H1 (cell line): ENCODE measurements around the gene SSUH2. TPM values are rescaled to one million over a fixed set of nuclear protein-coding genes. Genes with fewer than 3 reads are reported as not detected.

Experiments
- CTCF ChIA-PET: fragments of 300-600 bp; sonication (Branson Sonifier 250); formaldehyde crosslinking; loops from one replicate; lab custom pipeline; 2021; ENCODE audit not compliant: partially characterized antibody; lab: Charles Lee
- POLR2A ChIA-PET: fragments of 300-600 bp; sonication (Branson Sonifier 250); formaldehyde crosslinking; loops from one replicate; lab custom pipeline; 2021; ENCODE audit warnings: inconsistent platforms; ENCODE audit not compliant: partially characterized antibody; lab: Charles Lee
- DNase-seq, 2 experiments: peaks; one replicate each; pipeline versions ENCODE4 v3.0.0 to v3.0.0-alpha.2; 2010 to 2022; ENCODE audit warnings: low spot score in 2 of 2, low read depth in 1 of 2, mixed read lengths in 1 of 2
- FAIRE-seq: peaks from 2 replicates; lab custom pipeline; 2011; peaks lifted over from hg19 to GRCh38; lab: Jason Lieb, UNC
- H2AFZ ChIP-seq: 2 replicates; pipeline ENCODE4 v1.8.1; 2012; ENCODE audit warnings: low read length, inconsistent platforms
- H2AK5ac ChIP-seq: 2 replicates; pipeline ENCODE4 v1.6.1; 2013; ENCODE audit warnings: low read depth, low read length
- H2BK120ac ChIP-seq: replicated peaks from 2 replicates; pipeline ENCODE3; 2013; ENCODE audit warnings: low read depth, low read length, inconsistent platforms
- H2BK12ac ChIP-seq: 2 replicates; pipeline ENCODE4 v1.6.1; 2013; ENCODE audit warnings: low read depth, low read length
- H2BK15ac ChIP-seq: 2 replicates; pipeline ENCODE4 v1.6.1; 2013; ENCODE audit warnings: low read length
- H2BK20ac ChIP-seq: 2 replicates; pipeline ENCODE4 v1.6.1; 2013; ENCODE audit warnings: low read length
- H2BK5ac ChIP-seq: 2 replicates; pipeline ENCODE4 v1.6.1; 2013; ENCODE audit warnings: low read depth, low read length
- H3K14ac ChIP-seq: 2 replicates; pipeline ENCODE4 v1.6.1; 2013; ENCODE audit warnings: inconsistent platforms; ENCODE audit not compliant: insufficient read length
- H3K18ac ChIP-seq: 2 replicates; pipeline ENCODE4 v1.6.1; 2013; ENCODE audit warnings: low read length; ENCODE audit errors: extremely low read depth
- H3K23ac ChIP-seq: 2 replicates; pipeline ENCODE4 v1.6.1; 2013; ENCODE audit warnings: inconsistent platforms; ENCODE audit not compliant: insufficient read length
- H3K23me2 ChIP-seq: 2 replicates; pipeline ENCODE4 v1.6.1; 2013; ENCODE audit warnings: low read depth, low read length
- H3K27ac ChIP-seq: 2 replicates; pipeline ENCODE4 v1.6.1; 2011; ENCODE audit warnings: low read depth, low read length, inconsistent platforms
- H3K27me3 ChIP-seq, 4 experiments: replicated peaks in 1 of 4; 1 replicate in 1 of 4; 2 replicates in 3 of 4; pipeline versions ENCODE4 v1.6.1 to v1.8.1; 2011 to 2013; ENCODE audit warnings: low read length in 3 of 4, mild to moderate bottlenecking in 3 of 4, inconsistent platforms in 2 of 4, mixed read lengths in 2 of 4, moderate library complexity in 1 of 4; ENCODE audit not compliant: control insufficient read depth in 3 of 4, insufficient read depth in 3 of 4; ENCODE audit errors: extremely low read depth in 1 of 4
- H3K36me3 ChIP-seq, 4 experiments: 2 replicates each; pipeline versions ENCODE4 v1.6.1 to v1.8.1; 2011 to 2013; ENCODE audit warnings: mild to moderate bottlenecking in 4 of 4, low read length in 3 of 4, moderate library complexity in 2 of 4, control low read depth in 1 of 4, inconsistent platforms in 1 of 4; ENCODE audit not compliant: insufficient read depth in 4 of 4, control insufficient read depth in 2 of 4
- H3K4ac ChIP-seq: replicated peaks from 2 replicates; pipeline ENCODE3; 2013; ENCODE audit warnings: low read length, low read depth, mixed read lengths, inconsistent platforms; ENCODE audit not compliant: insufficient read length
- H3K4me1 ChIP-seq, 4 experiments: replicated peaks in 1 of 4; 1 replicate in 1 of 4; 2 replicates in 3 of 4; pipeline versions ENCODE4 v1.6.1 to v1.8.1; 2011 to 2013; ENCODE audit warnings: low read length in 3 of 4, inconsistent platforms in 2 of 4, mixed read lengths in 1 of 4; ENCODE audit not compliant: insufficient read depth in 4 of 4, control insufficient read depth in 3 of 4
- H3K4me2 ChIP-seq, 2 experiments: 2 replicates each; pipeline versions ENCODE4 v1.6.1 to v1.8.1; 2011 to 2013; ENCODE audit warnings: low read depth in 2 of 2, low read length in 2 of 2, control low read depth in 1 of 2, inconsistent platforms in 1 of 2, mild to moderate bottlenecking in 1 of 2; ENCODE audit not compliant: insufficient read depth in 1 of 2
- H3K4me3 ChIP-seq, 4 experiments: fragments of 200-600, 300-600 bp in 1 of 4; sonication (generic), shearing (Covaris generic), sonication (Bioruptor Twin) in 1 of 4; 2 replicates each; pipeline versions ENCODE4 v1.5.1 to v1.8.1; 2011 to 2016; ENCODE audit warnings: low read length in 4 of 4, low read depth in 3 of 4, control low read depth in 2 of 4, inconsistent platforms in 2 of 4, mild to moderate bottlenecking in 2 of 4, mixed read lengths in 1 of 4, moderate library complexity in 1 of 4; ENCODE audit not compliant: insufficient read depth in 2 of 4; ENCODE audit errors: extremely low read depth in 1 of 4
- H3K56ac ChIP-seq: replicated peaks from 2 replicates; pipeline ENCODE3; 2013; ENCODE audit warnings: low read depth, mild to moderate bottlenecking, mixed read lengths, low read length, inconsistent platforms; ENCODE audit not compliant: insufficient read length
- H3K79me1 ChIP-seq: 2 replicates; pipeline ENCODE4 v1.6.1; 2013; ENCODE audit warnings: low read depth, low read length, control low read depth
- H3K79me2 ChIP-seq, 2 experiments: 2 replicates each; pipeline versions ENCODE4 v1.6.1 to v1.8.1; 2012 to 2013; ENCODE audit warnings: low read length in 2 of 2, mild to moderate bottlenecking in 2 of 2, inconsistent platforms in 1 of 2; ENCODE audit not compliant: insufficient read depth in 2 of 2, control insufficient read depth in 1 of 2
- H3K9ac ChIP-seq, 4 experiments: replicated peaks in 1 of 4; 1 replicate in 1 of 4; 2 replicates in 3 of 4; pipeline versions ENCODE4 v1.6.1 to v1.8.1; 2011 to 2013; ENCODE audit warnings: low read depth in 3 of 4, low read length in 3 of 4, control low read depth in 2 of 4, mild to moderate bottlenecking in 2 of 4, moderate library complexity in 2 of 4, inconsistent platforms in 1 of 4; ENCODE audit errors: extremely low read depth in 1 of 4
- H3K9me3 ChIP-seq, 2 experiments: 2 replicates each; pipeline versions ENCODE4 v1.6.1 to v1.8.1; 2012 to 2013; ENCODE audit warnings: mild to moderate bottlenecking in 2 of 2, moderate library complexity in 2 of 2, control low read depth in 1 of 2, inconsistent platforms in 1 of 2, low read depth in 1 of 2, low read length in 1 of 2, mixed read lengths in 1 of 2; ENCODE audit not compliant: insufficient read depth in 2 of 2
- H4K20me1 ChIP-seq, 2 experiments: replicated peaks in 1 of 2; 2 replicates each; pipeline versions ENCODE3 to v1.8.1; 2011 to 2013; ENCODE audit warnings: inconsistent platforms in 2 of 2, low read length in 2 of 2, mild to moderate bottlenecking in 1 of 2; ENCODE audit not compliant: insufficient read depth in 2 of 2, control insufficient read depth in 1 of 2
- H4K5ac ChIP-seq: 2 replicates; pipeline ENCODE4 v1.6.1; 2013; ENCODE audit warnings: low read length, low read depth, mixed read lengths, inconsistent platforms; ENCODE audit not compliant: insufficient read length
- H4K8ac ChIP-seq: 2 replicates; pipeline ENCODE4 v1.8.0; 2013; ENCODE audit warnings: mild to moderate bottlenecking, moderate library complexity, low read length, inconsistent platforms; ENCODE audit not compliant: insufficient read depth; ENCODE audit errors: extremely low read depth
- H4K91ac ChIP-seq: replicated peaks from 2 replicates; pipeline ENCODE3; 2013; ENCODE audit warnings: low read length, mixed read lengths, inconsistent platforms; ENCODE audit not compliant: insufficient read length
- CEBPB ChIP-seq: IDR thresholded peaks from 2 replicates; pipeline ENCODE4 v1.6.1; 2012; ENCODE audit warnings: low read depth, low read length
- CREB1 ChIP-seq: IDR thresholded peaks from 2 replicates; pipeline ENCODE4 v1.6.1; 2012; ENCODE audit warnings: inconsistent platforms
- EGR1 ChIP-seq: IDR thresholded peaks from 2 replicates; pipeline ENCODE4 v1.6.1; 2011; ENCODE audit warnings: low read depth, low read length, borderline replicate concordance
- GABPA ChIP-seq: IDR thresholded peaks from 2 replicates; pipeline ENCODE4 v1.6.1; 2011; ENCODE audit warnings: mild to moderate bottlenecking, low read length, moderate library complexity, borderline replicate concordance; ENCODE audit not compliant: insufficient read depth
- RNF2 ChIP-seq: fragments of 200-900, 300-1000 bp; sonication (generic); IDR thresholded peaks from 2 replicates; pipeline ENCODE4 v1.7.1; 2016; ENCODE audit warnings: borderline replicate concordance, low read depth, mild to moderate bottlenecking, antibody characterized with exemption, low read length; ENCODE audit not compliant: poor library complexity, severe bottlenecking; ENCODE audit errors: missing control alignments
- SP2 ChIP-seq: IDR thresholded peaks from 2 replicates; pipeline ENCODE4 v1.6.1; 2012; ENCODE audit warnings: mild to moderate bottlenecking, low read length, inconsistent platforms
- SP4 ChIP-seq: IDR thresholded peaks from 2 replicates; pipeline ENCODE4 v1.6.1; 2012; ENCODE audit warnings: low read length, inconsistent platforms
- TAF1 ChIP-seq: IDR thresholded peaks from 2 replicates; pipeline ENCODE4 v1.6.1; 2011; ENCODE audit warnings: mild to moderate bottlenecking, low read depth, low read length
- TBP ChIP-seq: IDR thresholded peaks from 2 replicates; pipeline ENCODE4 v1.6.1; 2011; ENCODE audit warnings: low read depth, low read length, improper control_type of control experiment
- TCF12 ChIP-seq: IDR thresholded peaks from 2 replicates; pipeline ENCODE4 v1.6.1; 2011; ENCODE audit warnings: low read depth, mild to moderate bottlenecking, low read length
- TEAD4 ChIP-seq: IDR thresholded peaks from 2 replicates; pipeline ENCODE4 v1.6.1; 2012; ENCODE audit warnings: low read depth, low read length, inconsistent platforms, mixed read lengths
- ZNF274 ChIP-seq: IDR thresholded peaks from 2 replicates; pipeline ENCODE4 v1.7.0; 2012; ENCODE audit warnings: low read length, borderline replicate concordance; ENCODE audit errors: extremely low read depth
- WGBS, 2 experiments: shearing (Covaris generic) in 1 of 2; methylation state at CpG; one replicate each; pipeline versions ENCODE4 v1.1.6 to v1.1.7; 2013 to 2015; ENCODE audit warnings: low lambda C conversion rate in 2 of 2, mixed read lengths in 2 of 2, inconsistent platforms in 1 of 2, low coverage in 1 of 2, missing lambda C conversion rate in 1 of 2; ENCODE audit not compliant: insufficient replicate concordance in 2 of 2, insufficient coverage in 1 of 2, insufficient read length in 1 of 2; ENCODE audit errors: extremely low coverage in 1 of 2, missing lambda C conversion rate in 1 of 2; 5-methylcytosine and 5-hydroxymethylcytosine counted together
- polyA plus RNA-seq, 7 experiments: library from polyadenylated mRNA; depleted of rRNA in 3 of 7; stranded (reverse) in 5 of 7; unstranded in 2 of 7; fragments of >200 nt in 5 of 7; fragments of 200-250 nt in 2 of 7; gene quantifications; 1 replicate in 5 of 7; 2 replicates in 1 of 7; 4 replicates in 1 of 7; pipeline versions ENCODE4 v1.2.1 to v1.2.3, GENCODE V29; 2011 to 2013; ENCODE audit warnings: missing spikeins in 2 of 7, mixed read lengths in 2 of 7
- total RNA-seq: library from RNA; stranded (reverse); fragmentation: NEBNext Ultra II Directional; extraction: Animal tissue kit (Norgen Biotek cat#: 25700); gene quantifications from 2 replicates; pipeline ENCODE4 v1.2.1, GENCODE V29; 2021
- TF ChIP-seq, protein P1 (sequence below): IDR thresholded peaks from 2 replicates; pipeline ENCODE4 v1.6.1; 2012; ENCODE audit warnings: low read length, inconsistent platforms

Gene SSUH2
- total and polyA plus RNA-seq, 2 of the 8 experiments (the other 6 are each of a cell fraction or from before 2014, with no cell fraction given) = 0.62 to 0.69 TPM

DNA sequence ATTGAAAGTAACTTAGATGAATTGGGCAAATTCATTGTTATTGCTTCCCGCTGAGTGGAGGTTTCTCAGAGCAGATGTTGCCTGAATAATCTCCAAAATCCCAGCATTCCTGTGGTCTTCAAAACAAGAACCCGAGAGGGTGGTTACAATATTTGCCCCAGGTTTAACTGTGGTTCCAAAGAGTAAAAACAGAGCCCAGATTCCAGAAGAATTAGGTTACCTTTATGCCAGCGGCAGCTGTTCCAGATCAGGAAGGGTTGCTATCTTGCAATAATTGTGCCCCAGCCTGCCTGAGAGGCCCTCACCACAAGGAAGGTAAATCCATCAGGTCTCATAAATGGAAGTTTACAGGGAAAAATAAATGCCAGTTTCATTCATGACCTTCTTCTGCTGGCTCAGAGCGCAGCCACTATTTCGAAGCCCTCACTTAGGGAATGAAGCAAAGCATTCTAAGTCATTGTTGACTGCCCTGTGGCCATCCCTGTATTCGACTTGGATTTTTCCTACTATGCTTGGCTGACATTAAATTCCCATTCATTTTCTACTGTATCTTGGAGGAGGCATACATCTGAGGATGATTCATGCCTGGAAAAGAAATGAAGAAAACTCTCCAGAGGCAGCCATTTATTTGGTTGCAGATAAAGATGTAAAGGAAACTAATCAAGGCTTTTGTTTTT lies 54.6 kb downstream of the SSUH2 start:
- H4K5ac ChIP-seq = no peak overlapping the region
- no peak overlapping the region for H4K8ac ChIP-seq
- H2AFZ ChIP-seq = no peak overlapping the region
- H2AK5ac ChIP-seq = no peak overlapping the region
- H4K20me1 ChIP-seq = peaks cover 0 to 1% of the 10 kb centered on the region in 2 experiments
- no peak overlapping the region for H3K4me2 ChIP-seq
- 94% methylated on average over 5 of the region's 6 CpGs; no CpG with 5 or more reads in 1 of the 2 experiments for WGBS, 2 experiments
- H3K9ac ChIP-seq = no peak overlapping the region
- no peak overlapping the region for H3K56ac ChIP-seq
- ChIA-PET POLR2A (no interaction called here), CTCF (no interaction called here)
- no peak overlapping the region for H2BK12ac ChIP-seq
- H3K27me3 ChIP-seq = no peaks in the 10 kb centered on the region
- no peaks in the 10 kb centered on the region for H3K9me3 ChIP-seq
- no peaks in the 10 kb centered on the region for H3K23me2 ChIP-seq
- H2BK20ac ChIP-seq = no peak overlapping the region
- no peak overlapping the region for H3K23ac ChIP-seq
- no peak overlapping the region for H3K18ac ChIP-seq
- H3K4me1 ChIP-seq = no peaks in the 10 kb centered on the region
- no peaks in the 10 kb centered on the region for H3K36me3 ChIP-seq
- FAIRE-seq = no peak
- no peak overlapping the region for H3K14ac ChIP-seq
- no peak overlapping the region for H3K27ac ChIP-seq
- no peak for DNase-seq
- H3K79me2 ChIP-seq = no peaks in the 10 kb centered on the region
- H2BK15ac ChIP-seq = no peak overlapping the region
- H3K79me1 ChIP-seq = no peaks in the 10 kb centered on the region
- H2BK5ac ChIP-seq = no peak overlapping the region
- H3K4me3 ChIP-seq = no peak overlapping the region
- no peak overlapping the region for H3K4ac ChIP-seq
- H4K91ac ChIP-seq = no peak overlapping the region
- no peak overlapping the region for H2BK120ac ChIP-seq
- TF ChIP-seq TEAD4 (no peak), CREB1 (no peak), SP4 (no peak), RNF2 (no peak), CEBPB (no peak), TBP (no peak), GABPA (no peak), EGR1 (no peak), SP2 (no peak), TCF12 (no peak), ZNF274 (no peak), TAF1 (no peak)
- TF ChIP-seq, protein P1, sequence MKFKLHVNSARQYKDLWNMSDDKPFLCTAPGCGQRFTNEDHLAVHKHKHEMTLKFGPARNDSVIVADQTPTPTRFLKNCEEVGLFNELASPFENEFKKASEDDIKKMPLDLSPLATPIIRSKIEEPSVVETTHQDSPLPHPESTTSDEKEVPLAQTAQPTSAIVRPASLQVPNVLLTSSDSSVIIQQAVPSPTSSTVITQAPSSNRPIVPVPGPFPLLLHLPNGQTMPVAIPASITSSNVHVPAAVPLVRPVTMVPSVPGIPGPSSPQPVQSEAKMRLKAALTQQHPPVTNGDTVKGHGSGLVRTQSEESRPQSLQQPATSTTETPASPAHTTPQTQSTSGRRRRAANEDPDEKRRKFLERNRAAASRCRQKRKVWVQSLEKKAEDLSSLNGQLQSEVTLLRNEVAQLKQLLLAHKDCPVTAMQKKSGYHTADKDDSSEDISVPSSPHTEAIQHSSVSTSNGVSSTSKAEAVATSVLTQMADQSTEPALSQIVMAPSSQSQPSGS = no peak
